Progenitor cell of endocrine pancreas (in vitro differentiated cells): ENCODE data around the gene SIL1. TPM values are rescaled to one million over a fixed set of nuclear protein-coding genes. Genes with fewer than 3 reads are reported as not detected.

Experiments
- DNase-seq: peaks from one replicate; pipeline ENCODE4 v3.0.0; 2021; ENCODE audit warnings: low spot score; ENCODE audit not compliant: unreplicated experiment
- H3K27ac Mint-ChIP-seq: 2 replicates; pipeline ENCODE4 v1.8.0; 2021; ENCODE audit warnings: mild to moderate bottlenecking, moderate library complexity, mixed read lengths
- H3K27me3 Mint-ChIP-seq: 2 replicates; pipeline ENCODE4 v1.8.0; 2021; ENCODE audit warnings: mixed read lengths
- H3K36me3 Mint-ChIP-seq: 2 replicates; pipeline ENCODE4 v1.8.0; 2022; ENCODE audit warnings: mixed read lengths; ENCODE audit not compliant: insufficient read depth
- H3K4me1 Mint-ChIP-seq: 2 replicates; pipeline ENCODE4 v1.8.0; 2021; ENCODE audit warnings: low read depth, mixed read lengths
- H3K4me3 Mint-ChIP-seq: 2 replicates; pipeline ENCODE4 v1.8.0; 2021; ENCODE audit warnings: low read depth, mild to moderate bottlenecking, moderate library complexity, mixed read lengths
- H3K9me3 Mint-ChIP-seq: 2 replicates; pipeline ENCODE4 v1.8.0; 2021; ENCODE audit warnings: low read depth, mixed read lengths
- total RNA-seq: library from RNA; stranded (reverse); gene quantifications from 2 replicates; pipeline ENCODE4 v1.2.1, GENCODE V29; 2021
- TF ChIP-seq, protein P1 (sequence below): fragments of 200-600 bp; sonication (generic); IDR thresholded peaks from one replicate; pipeline ENCODE4 v1.5.0; 2021; ENCODE audit warnings: antibody characterized with exemption, mild to moderate bottlenecking; ENCODE audit not compliant: unreplicated experiment

The SIL1 gene
- total RNA-seq, 1 donor from 2014 or later: 26.0 TPM

DNA sequence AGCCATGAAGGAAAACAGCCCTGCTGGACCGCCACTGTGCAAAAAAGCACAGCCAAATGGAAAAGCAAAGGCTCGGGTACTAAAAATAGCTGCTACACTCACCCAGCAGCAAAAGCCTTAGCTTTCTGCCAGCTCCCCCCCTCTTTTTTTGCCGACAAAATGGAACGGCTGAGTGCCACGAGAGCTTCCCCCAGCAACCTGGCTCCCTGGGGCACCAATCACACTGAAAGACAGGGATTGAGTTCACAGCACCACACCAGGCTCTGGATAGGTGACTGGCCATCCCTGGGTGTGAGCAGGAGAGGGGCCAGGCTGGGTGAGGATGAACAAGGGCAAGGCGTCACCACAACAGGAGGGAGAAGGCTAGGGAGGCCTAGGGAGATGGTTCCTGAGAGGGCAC lies 66.7 kb downstream of the SIL1 start:
- Mint-ChIP-seq H3K36me3 (no peaks in the 10 kb centered on the region), H3K9me3 (no peaks in the 10 kb centered on the region), H3K27ac (peak overlapping the region; percentile 25), H3K27me3 (no peaks in the 10 kb centered on the region), H3K4me1 (peaks cover 23% of the 10 kb centered on the region), H3K4me3 (no peak overlapping the region)
- no peak for DNase-seq
- TF ChIP-seq, protein P1, sequence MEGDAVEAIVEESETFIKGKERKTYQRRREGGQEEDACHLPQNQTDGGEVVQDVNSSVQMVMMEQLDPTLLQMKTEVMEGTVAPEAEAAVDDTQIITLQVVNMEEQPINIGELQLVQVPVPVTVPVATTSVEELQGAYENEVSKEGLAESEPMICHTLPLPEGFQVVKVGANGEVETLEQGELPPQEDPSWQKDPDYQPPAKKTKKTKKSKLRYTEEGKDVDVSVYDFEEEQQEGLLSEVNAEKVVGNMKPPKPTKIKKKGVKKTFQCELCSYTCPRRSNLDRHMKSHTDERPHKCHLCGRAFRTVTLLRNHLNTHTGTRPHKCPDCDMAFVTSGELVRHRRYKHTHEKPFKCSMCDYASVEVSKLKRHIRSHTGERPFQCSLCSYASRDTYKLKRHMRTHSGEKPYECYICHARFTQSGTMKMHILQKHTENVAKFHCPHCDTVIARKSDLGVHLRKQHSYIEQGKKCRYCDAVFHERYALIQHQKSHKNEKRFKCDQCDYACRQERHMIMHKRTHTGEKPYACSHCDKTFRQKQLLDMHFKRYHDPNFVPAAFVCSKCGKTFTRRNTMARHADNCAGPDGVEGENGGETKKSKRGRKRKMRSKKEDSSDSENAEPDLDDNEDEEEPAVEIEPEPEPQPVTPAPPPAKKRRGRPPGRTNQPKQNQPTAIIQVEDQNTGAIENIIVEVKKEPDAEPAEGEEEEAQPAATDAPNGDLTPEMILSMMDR: no peak

DNA sequence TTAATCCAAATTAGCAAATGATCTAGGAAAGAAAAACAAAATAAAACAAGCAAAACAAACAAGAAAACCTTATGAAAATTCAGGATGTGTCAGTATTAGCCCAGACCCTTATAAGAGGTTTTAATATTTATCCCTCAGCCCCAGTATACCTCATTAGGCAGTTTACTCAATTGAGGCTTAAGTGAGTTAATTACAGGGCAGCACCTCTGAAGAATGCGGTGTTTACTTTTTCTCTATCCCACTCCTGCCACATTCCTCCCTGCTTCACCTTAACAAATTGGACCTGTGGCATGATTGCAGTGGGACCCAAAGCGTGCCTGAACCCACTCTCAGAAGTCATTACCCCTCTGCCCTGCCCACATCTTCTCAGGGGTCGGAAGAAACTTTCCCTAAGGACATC lies 67.1 kb downstream of the SIL1 start:
- no peak overlapping the region for H3K27ac Mint-ChIP-seq
- no peak for DNase-seq

DNA sequence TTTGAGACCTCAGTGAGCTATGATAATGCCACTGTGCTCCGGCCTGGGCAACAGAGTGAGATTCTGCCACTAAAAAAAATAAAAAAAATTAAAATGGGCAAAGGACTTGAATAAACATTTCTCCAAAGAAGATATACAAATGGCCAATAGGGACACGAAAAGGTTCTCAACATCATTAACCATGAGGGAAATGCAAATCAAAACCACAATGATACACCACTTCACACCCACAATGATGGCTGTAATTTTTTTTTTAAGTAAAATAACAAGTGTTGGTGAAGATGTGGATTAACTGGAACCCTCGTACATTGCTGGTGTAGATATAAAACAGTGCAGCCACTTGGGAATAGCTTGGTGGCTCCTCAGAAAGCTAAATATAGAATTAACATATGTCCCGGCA lies 68.0 kb downstream of the SIL1 start:
- Mint-ChIP-seq H3K27me3 (no peaks in the 10 kb centered on the region), H3K4me1 (peaks cover 23% of the 10 kb centered on the region), H3K36me3 (no peaks in the 10 kb centered on the region), H3K27ac (no peak overlapping the region), H3K4me3 (no peak overlapping the region), H3K9me3 (no peaks in the 10 kb centered on the region)
- TF ChIP-seq, protein P1: no peak
- DNase-seq: no peak

More for the DNA sequence above, 67.1 kb downstream of the SIL1 start:
- peaks cover 23% of the 10 kb centered on the region for H3K4me1 Mint-ChIP-seq
- H3K4me3 Mint-ChIP-seq: no peak overlapping the region
- H3K27me3 Mint-ChIP-seq: no peaks in the 10 kb centered on the region
- no peaks in the 10 kb centered on the region for H3K36me3 Mint-ChIP-seq
- TF ChIP-seq, protein P1: no peak
- no peaks in the 10 kb centered on the region for H3K9me3 Mint-ChIP-seq

DNA sequence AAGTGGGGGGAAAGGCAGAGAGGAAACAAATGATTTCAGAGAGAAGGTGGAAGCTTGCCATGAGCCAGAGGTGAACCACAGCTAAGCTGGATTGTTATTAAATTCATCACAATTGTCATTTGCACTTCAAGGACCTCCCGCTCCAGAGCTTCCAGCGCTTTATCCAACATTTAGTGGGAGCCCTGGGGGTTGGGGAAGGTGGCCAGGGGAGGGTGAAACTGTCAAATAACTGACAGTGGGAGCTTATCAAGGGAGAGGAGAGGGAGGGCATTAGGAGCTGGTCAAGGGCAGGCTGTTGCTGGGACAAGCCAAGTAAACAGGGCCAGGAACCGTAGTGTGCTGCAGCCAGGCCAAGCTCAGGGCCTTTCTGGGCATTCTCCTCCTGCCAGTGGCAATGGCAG lies 71.5 kb downstream of the SIL1 start:
- no peak overlapping the region for H3K4me3 Mint-ChIP-seq
- H3K36me3 Mint-ChIP-seq: no peaks in the 10 kb centered on the region
- no peaks in the 10 kb centered on the region for H3K27me3 Mint-ChIP-seq
- H3K9me3 Mint-ChIP-seq: no peaks in the 10 kb centered on the region
- DNase-seq: no peak
- TF ChIP-seq, protein P1: no peak
- no peak overlapping the region for H3K27ac Mint-ChIP-seq
- H3K4me1 Mint-ChIP-seq: peaks cover 12% of the 10 kb centered on the region

DNA sequence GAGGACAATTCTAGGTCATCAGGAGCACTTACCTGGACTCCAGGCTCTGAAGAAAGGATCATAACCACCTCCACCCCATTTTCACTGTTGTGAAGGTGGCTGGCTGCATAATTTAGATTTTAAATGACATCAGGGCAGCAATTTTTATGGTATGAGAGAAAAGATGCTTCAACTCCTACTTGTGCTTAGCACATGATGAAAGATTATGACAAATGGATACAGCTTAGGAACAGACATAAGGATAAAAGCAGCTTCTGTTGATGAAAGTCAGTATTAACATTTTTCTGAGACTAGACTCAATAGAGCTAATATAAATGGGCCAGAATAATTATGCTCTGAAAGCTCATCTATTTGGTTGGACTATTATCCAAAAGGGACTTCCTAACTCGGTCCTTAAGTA lies 72.2 kb downstream of the SIL1 start:
- Mint-ChIP-seq H3K9me3 (no peaks in the 10 kb centered on the region), H3K36me3 (no peaks in the 10 kb centered on the region), H3K4me1 (peaks cover 4% of the 10 kb centered on the region), H3K27ac (no peak overlapping the region), H3K4me3 (no peak overlapping the region), H3K27me3 (no peaks in the 10 kb centered on the region)
- no peak for DNase-seq
- TF ChIP-seq, protein P1: no peak
